HCEC 1CT (cell line): ENCODE data around the gene RARB.

Experiments
- DNase-seq: peaks from one replicate; pipeline ENCODE4 v3.0.0-alpha.2; 2017

RARB gene

DNA sequence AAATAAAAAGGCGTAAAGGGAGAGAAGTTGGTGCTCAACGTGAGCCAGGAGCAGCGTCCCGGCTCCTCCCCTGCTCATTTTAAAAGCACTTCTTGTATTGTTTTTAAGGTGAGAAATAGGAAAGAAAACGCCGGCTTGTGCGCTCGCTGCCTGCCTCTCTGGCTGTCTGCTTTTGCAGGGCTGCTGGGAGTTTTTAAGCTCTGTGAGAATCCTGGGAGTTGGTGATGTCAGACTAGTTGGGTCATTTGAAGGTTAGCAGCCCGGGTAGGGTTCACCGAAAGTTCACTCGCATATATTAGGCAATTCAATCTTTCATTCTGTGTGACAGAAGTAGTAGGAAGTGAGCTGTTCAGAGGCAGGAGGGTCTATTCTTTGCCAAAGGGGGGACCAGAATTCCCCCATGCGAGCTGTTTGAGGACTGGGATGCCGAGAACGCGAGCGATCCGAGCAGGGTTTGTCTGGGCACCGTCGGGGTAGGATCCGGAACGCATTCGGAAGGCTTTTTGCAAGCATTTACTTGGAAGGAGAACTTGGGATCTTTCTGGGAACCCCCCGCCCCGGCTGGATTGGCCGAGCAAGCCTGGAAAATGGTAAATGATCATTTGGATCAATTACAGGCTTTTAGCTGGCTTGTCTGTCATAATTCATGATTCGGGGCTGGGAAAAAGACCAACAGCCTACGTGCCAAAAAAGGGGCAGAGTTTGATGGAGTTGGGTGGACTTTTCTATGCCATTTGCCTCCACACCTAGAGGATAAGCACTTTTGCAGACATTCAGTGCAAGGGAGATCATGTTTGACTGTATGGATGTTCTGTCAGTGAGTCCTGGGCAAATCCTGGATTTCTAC, at the start of gene RARB:
TSS of gene RARB (plus strand) at position 322 of the 847 bp plus-strand sequence. CDS start at position 791, 469 bp downstream.
- DNase-seq, result peak; percentile 88

DNA sequence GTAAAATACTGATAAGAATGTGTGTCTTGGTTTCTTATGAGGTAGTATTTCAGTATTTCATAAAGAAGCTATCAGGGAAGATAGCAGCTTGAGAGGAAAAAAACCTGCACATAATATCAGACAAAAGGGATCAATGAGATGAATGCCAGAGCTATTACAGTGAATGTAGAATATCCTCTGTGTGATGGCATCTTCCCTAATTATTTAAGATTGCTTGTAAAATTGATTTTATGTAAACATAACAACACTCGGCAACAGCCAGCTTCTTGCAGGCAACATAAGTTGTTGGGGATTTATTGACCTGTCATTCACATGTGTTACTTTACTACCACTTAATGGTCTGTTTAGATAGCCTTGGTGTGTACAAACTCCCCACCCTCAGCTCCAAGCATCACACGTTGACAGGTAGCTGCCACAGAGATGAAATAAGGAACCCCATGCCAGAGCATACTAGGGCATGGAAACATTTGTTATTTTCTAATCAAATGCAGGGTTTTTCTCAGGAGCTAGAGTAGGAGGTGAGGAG, 49.2 kb upstream of the RARB start:
- DNase-seq, result no peak

GRCh38 chr3:25380222-25380739, 47.8 kb upstream of the RARB start:
- no peak for DNase-seq

DNA sequence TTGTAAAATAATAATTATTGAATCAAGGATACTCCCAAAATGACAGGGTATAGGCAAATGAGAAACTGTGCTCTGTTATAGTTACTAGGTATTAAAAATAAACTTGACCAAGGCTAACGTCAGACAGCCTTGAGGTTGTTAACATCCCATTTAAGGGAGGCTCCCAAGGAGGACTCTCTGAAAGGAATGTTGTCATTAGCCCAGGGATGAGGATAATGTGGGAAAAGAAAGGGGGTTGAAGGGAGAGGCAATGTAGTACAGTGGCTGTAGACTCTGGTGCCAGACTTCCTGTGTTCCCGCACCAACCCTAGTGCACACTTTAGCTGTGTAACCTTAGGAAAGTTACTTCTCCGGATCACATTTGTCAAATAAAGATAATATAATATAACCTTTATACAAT, 47.0 kb upstream of the RARB start:
- no peak for DNase-seq

- no peak for DNase-seq
Measured at GRCh38 chr3:25384471-25384870, 43.6 kb upstream of the RARB start.

DNA sequence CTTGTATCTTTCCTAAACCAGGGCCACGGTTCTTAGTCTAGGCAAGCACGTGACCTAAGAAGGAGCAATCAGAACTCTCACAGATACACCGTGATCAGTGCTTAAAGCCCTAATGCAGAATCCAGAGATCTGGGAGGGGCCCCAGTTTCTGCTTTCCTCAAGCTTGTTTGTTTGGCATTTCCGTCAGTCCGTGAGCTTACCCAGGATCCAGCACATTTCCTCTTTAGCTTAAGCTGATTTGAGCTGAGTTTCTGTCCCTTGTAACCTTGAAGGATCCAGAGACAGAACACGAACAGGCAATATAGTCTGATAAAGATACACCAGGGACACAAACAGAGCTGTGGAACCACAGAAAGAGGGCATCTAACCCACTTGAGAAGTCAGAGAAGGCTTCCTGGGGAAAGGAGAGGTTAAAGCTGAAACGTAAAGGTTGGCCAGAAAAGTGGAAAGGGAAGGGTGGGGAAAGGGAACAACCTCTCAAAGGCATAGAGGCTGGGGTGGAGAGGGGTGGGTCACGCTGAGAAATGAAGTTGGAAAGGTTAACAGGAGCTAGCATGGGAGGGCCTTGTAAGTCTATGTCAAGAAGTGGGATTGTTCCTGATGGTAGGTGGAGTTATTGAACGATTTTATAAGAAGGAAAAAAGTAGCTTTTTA, 42.1 kb upstream of the RARB start:
- DNase-seq, result no peak

DNA sequence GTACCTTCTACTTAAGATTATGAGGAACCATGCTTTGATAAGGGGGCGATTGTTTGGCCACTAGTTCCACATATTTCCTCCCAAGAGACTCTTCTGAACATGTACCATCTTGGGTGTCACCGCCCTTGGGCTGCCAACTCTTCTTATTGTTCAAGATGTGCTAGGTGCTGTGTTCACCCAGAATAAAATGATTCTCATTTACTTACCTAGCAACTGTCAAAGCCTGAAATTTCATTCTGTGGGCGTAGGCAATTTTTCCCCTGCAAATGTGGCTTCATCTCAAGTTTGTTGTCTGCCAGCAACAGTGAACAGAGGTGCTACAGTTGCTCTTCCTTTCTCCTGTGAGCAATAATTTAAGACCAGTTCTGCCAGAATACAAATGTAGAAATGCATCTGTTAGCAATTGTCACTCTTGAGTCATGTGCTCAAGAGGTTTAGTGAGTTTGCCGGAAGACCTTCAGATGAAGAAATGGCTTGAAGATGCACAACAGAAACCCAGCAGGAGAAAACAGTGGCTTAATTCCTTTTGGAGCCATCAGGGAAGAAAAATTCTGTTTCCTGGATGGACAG, 41.3 kb upstream of the RARB start:
- DNase-seq, result no peak

DNA sequence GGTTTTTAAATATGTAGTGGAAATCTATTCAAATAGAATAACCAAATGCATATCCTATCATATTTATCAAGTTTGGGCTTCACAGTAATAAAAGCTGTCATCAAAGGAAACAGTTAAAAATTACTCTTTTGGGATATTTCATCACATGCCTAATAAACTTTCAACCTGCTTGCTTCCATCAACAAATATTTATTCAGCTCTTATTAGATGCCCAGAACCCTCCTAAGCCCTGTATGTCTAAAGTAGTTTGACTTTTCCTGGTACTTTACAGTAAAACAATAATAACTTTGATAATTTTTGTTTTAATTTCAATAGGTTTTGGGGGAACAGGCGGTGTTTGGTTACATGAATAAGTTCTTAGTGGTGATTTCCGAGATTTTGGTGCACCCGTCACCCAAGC, 37.5 kb upstream of the RARB start:
- DNase-seq, result no peak

DNA sequence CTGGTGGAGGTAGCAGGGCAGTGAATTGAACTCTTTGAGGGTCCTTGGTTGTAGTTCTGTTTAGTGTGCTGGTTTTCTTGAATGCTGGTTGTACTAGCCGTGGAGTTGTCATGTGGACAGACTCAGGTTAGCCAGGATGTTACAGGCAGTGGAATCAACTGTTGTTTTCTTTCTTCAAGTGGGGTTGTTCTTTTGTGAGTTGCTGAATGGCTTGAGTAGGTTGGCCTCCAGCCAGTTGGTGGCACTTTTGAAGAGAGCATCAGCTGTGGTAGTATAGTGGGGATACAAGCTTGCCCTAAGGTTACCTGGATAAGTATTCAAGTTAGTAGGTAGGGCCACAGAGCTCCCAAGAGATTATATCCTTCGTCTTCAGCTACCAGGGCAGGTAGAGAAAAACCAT, 31.8 kb upstream of the RARB start:
- DNase-seq, result no peak

- no peak for DNase-seq
Measured at GRCh38 chr3:25396686-25397085, 31.4 kb upstream of the RARB start.

DNA sequence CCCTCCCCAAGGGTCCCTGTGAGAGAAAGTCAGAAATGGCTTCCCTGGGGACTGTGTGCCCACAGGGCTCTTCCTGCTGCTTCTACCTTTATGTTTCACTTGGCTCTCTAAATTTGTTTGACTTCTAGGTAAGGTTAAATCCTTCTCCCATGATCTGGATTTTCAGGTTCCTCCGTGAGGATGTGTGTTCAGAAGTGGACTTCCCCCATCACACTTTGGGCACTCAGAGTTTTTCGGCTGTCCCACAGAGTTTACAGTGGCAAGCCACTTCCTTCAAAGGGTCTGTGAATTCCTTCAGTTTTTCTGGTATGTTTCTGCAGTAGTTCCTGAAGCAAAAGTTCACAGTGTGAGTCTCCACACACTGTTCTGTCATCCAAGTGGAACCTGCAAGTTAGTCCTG, 30.9 kb upstream of the RARB start:
- DNase-seq, result no peak

GRCh38 chr3:25400587-25400986, 27.5 kb upstream of the RARB start:
- no peak for DNase-seq

DNA sequence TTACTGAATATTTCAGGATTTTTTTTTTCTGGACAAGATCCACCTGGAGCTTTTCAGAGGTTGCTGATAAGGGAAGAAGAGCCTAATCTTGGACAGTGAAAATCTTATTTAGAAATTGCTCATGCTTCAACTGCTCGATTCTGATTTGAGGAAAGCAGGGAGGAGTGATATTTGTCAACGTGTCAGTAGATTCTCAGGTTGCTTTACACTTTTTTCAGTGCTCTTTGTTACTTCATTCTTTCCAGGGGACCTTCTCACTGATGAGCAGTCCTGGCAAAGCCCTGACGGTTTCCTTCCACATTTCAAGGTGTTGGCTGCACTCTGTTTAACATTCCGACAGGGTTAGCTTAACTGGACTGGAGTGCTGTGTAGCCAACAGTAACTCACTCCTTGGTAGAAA, 24.1 kb upstream of the RARB start:
- DNase-seq, result no peak

DNA sequence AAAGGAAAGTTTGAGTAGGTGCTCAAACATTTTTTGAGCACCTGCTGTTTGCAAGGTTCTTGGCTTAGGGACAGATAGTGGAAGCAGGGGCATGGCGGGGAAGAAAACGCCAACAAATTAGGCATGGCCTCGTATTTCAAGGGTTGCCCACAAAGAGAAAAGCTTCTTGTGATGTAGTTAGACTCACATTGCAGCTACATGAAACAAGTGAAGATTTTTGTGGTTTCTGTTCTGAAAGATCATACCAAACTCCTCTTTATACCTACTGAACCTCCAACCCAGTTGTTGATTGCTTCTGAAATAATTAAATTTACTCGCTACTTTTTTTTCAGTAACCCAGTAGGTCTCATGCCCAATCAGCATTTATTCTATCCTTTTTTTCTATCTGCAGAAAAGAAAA, 23.5 kb upstream of the RARB start:
- DNase-seq, result no peak

DNA sequence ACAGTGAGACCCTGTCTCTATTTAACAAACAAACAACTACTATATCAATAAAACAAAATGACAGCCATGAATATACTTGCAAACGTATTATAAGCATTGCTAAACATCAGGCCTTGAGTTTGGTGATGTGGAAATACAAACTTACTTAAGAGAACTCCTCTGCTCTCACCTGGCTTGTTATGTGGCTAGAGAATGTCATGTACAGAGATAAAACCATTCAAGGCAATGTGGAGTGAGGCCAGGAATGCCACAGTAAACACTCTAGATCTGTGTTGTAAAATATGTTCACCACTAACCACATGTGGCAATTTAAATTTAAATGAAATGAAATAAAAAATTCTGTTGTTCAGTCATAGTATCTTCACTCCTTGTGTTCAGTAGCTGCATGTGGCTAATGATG, 22.7 kb upstream of the RARB start:
- no peak for DNase-seq

GRCh38 chr3:25410703-25411102, 17.4 kb upstream of the RARB start:
- no peak for DNase-seq

DNA sequence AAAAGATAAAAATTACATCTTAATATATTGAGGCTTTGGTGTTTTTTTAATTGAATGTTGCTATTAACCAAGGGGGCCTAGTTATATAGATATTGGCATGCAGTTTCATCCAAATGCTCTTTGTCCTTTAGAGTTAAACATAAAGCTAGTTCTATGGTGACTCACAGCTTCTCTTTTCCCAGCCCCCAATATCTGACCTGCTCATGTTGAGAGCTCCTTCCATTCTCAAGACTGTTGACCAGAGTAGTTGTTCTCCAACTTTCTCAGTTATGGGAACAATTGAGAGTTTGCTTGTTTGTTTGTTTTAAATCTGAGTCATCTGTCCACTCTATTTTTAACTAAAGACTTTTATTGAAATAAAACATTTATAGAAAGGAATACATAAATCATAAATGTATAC, 15.8 kb upstream of the RARB start:
- DNase-seq, result peak; percentile 32

- DNase-seq, result no peak
Measured at GRCh38 chr3:25416176-25416575, 11.9 kb upstream of the RARB start.

- DNase-seq, result no peak
Measured at GRCh38 chr3:25418596-25418995, 9.5 kb upstream of the RARB start.

DNA sequence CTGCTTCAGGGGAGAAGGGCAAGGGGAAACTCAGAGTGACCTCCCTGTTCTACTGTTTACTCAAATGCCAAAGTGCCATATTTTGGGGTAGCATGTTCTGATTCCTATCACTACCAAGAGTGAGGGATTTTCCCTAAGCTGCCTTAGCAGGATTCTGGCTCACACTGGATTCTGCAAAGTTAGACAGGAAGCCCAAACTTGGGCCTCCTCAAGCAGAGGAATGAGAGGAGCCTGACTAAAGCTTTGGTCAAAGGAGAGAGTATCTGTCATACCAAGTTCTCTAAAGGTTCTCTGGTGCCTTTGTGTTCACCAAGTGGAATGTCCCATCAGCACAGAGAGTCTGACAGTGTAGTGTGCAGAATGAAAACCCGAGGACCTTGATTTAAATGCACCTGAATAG, 8.8 kb upstream of the RARB start:
- DNase-seq, result no peak

DNA sequence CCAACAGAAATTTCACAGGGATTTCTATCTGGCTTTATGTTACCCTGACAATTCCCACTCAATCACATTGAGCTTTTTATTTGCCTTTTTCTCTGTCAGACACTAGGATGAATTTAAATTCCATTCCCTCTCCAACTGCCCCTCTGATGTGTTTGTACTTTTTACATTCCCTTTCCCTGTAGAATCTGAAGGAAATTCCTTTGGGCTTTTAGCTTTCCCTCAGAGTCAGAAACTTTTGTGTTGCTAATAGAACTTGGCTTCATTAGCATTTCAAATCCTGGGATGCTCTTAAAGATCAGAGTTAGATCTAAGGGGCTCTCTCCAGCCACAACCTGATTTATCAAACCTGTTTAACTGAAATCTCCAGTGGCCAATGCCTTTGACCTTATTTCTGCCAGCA, 7.9 kb upstream of the RARB start:
- DNase-seq, result no peak

DNA sequence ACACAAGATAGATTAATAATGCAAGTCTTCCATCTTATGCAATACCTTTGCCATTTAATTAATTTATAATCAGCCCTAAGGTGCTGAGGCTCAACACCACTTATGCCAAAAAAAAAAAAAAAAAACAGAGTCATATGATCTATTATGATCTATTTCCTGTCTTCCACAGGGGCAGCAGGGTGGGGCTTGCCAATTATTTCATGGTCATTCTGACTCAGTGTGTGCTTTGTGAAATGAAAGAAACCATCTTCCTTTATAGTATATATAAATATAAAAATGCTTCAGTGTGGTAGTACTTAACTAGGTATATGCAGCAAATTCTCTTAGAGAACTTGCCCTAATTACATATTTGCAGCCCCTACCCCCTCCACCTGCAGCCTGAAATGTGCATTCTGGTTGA, 7.2 kb upstream of the RARB start:
- DNase-seq, result peak; percentile 6

DNA sequence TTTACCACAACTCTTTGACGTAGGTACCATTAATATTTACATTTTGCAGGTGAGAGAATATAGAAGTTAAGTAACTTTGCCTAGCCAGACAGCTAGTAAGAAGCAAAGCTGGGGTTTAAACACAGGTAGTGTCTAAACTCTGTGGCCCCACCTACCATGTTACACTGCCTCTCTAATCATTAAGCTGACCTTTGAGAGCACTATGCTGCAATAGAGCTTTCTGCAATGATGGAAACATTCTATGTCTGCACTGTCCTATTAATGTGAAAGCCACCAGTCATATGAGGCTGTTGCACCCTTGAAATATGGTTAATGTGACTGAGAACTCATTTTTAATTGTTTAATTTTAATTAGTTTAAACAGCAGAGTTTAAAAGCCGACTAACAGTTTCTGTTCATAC, 6.3 kb upstream of the RARB start:
- DNase-seq, result no peak
